CD4-positive, alpha-beta T cell treated with Interleukin-6 at 100 ng/mL for 8 hours (primary cell): Measurements from ENCODE around the gene CHRNA4.
"Not testable (repeated sequence)": the region's sequence is repeated elsewhere in the genome, so short reads cannot be mapped to it uniquely, and the experiment has no call there.

Source experiments
- DNase-seq: peaks from one replicate; pipeline ENCODE4 v3.0.0-alpha.2; 2020; ENCODE audit warnings: mixed read lengths, low spot score

The CHRNA4 gene

GRCh38 chr20:63397946-63398450, 36.8 kb upstream of the CHRNA4 start:
- DNase-seq: no peak

- DNase-seq: no peak
Observed at GRCh38 chr20:63397155-63397843, 36.1 kb upstream of the CHRNA4 start.

DNA sequence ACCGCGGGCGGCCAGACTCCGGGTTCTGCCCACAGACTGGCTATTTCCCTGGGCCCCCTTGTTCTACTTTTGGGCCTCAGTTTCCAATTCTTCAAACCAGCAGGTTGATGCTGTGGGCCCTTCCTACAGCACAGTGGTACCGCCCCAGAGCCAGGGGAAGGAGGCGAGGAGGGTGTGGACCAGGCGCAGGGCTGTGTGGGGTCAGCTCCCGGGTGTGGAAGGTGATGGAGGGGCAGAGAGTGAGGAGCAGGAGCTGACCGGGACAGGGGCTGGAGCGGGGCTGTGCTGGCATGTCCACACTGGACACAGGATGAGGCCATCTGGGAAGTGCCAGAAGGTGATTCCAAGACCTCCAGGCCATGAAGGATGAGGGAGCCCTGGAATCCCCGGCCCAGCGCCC, 35.2 kb upstream of the CHRNA4 start:
- no peak for DNase-seq

DNA sequence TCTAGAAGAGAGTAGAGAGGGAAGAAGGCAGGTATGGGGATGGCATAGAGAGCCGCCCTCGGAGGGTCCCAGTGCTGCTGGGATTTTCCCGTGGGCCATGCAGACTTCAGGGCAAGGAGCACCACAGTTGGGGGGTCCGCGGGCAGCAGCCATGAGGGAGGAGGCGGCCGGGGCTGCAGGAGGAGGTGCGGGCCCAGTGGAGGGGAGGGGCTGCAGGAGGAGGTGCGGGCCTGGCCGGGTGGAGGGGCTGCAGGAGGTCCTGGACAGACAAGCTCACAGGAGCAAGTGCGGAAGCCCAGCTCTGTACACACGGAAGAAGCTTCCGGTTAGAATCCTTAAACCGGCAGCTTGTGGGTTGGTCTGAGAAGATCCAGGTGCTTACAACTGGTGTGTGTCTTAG, 34.6 kb upstream of the CHRNA4 start:
- DNase-seq: no peak

DNA sequence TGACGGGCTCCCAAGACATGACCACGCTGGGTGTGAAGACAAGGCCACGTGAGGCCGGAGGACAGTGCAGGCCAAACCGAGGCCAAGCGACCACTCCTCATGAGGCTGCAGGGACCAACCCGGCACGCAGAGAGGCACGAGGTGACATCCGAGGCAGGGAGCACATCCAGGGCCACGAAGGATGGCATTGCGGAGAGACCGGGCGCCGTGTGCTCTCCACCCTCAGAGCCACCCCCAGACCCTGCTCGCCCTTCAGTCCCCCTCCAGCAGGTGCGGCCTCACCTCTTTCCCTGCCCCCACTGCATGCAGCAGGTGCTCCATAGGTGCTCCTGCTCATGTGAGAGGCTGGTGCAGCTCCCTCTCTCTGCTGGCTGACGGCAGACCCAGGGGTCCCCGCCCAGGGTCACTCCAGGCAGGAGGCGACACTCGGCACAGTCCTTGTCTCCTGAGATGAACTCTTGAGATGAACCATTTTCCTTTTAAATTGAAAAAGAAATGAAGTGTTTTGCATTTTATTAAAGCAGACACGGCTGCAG, 33.8 kb upstream of the CHRNA4 start:
- DNase-seq: no peak

GRCh38 chr20:63394069-63394919, 33.1 kb upstream of the CHRNA4 start:
- no peak for DNase-seq

DNA sequence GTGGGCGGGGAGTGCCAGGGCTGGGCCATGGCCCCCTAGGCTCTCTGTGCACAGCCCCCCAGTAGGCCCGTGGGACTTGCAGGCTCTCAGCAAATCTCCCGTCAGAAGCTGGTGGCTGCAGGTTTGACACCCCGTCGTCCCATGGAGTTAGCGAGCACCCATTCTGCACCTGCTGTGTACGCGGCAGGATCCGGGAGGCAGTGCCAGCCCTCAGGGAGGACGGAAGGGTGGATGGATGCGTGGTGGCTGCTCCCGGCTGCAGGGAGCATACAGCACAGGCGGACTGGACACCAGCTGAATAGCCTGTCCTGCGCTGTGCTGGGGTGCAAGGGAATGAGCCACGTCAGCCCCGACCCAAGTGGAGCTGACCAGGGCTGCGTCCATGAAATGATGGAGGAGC, 32.4 kb upstream of the CHRNA4 start:
- DNase-seq: no peak

- DNase-seq: no peak
Observed at GRCh38 chr20:63392465-63393365, 31.6 kb upstream of the CHRNA4 start.

DNA sequence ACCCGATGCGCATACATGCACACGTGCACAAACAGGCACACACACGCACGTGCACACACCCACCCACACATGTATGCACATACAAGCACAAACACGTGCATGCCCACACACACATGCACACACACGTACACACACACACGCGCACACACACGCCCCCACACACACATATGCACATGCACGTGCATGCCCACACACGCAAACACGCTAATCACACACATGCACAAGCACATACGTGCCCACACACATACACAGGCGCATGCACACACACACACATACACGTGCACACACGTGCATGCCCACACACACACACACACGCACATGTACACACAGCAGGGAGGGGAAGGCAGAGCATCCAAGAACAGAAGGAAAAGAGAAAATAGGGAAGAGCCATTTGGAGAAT, 26.8 kb upstream of the CHRNA4 start:
- DNase-seq: no peak

DNA sequence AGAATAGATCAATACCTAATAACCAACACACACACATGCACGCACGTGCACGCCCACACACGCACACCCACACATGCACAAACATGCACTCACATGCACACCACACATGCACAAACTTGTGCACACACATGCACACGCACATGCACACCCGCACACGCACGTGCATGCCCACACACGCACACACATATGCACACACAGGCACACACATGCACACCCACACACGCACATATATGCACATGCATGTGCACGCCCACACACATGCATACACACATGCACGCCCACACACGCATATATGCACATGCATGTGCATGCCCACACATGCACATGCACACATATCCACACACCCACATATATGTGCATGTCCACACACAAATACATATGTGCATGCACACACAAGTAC, 26.2 kb upstream of the CHRNA4 start:
- DNase-seq: no peak

GRCh38 chr20:63386491-63386890, 25.3 kb upstream of the CHRNA4 start:
- DNase-seq: no peak

DNA sequence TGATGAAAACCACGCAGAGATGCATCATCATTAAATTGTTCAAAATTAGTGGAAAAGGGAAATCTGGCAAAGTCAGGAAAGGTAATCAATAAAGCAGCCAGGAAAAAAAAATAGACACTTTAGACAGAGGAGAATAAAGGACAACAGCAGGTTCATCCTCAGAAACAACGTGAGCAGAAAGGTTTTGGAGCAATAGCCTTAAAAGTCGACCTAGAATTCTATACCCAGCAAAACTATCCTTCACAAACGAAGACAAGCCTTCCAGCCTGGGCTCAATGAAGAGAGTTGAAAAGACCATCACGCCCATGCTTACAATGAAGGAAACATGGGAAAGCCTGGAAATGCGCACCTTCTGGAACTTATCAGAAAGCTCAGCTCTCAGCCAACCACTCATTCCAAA, 24.7 kb upstream of the CHRNA4 start:
- DNase-seq: no peak

- no peak for DNase-seq
Observed at GRCh38 chr20:63384336-63384735, 23.2 kb upstream of the CHRNA4 start.

DNA sequence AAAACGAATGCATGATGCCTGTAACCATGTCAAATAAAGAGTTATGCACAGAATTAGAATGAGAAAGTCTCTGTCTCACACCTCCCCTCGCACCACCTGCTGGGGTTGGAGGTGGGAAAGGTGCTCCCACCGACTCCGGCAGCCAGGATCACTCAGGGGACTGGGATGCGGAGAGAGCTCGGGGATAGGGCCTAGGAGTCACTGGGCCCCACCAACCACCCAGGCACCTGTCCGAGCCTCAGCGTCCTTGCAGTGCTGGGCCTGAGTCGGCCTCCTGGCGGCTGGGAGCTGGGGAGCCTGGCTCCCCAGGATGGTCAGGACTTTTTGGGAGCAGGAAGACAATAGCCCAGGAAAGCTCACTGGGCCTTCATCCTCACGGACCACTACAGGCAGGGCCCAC, 22.4 kb upstream of the CHRNA4 start:
- DNase-seq: no peak

DNA sequence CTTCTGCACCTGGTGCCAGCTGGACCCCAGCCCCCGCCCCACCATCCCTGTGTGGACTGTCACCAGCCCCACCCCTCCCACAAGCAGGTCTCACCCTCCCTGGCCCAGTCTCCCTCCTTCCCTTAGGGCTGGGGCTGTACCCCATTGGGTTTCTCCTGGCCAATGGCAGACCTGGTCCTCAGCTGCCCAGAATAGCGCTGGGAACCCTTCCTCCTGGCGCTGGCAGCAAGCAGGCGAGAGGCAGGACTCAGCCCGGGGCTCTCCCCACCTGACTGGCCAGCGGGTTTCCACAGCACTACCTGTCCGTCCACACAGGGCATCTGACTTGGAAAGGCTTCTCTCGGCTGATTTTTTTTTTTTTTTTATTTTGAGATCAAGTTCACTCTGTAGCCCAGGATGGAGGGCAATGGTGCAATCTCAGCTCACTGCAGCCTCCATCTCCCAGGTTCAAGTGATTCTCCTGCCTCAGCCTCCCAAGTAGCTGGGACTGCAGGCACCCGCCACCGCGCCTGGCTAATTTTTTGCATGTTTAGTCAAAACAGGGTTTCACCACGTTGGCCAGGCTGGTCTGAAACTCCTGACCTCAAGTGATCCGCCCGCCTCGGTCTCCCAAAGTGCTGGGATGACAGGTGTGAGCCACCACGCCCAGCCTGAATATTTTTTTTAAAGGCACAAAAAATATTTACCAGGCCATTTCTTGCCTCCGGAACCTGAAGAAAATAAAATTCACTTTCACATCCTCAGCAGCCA, 21.6 kb upstream of the CHRNA4 start:
- DNase-seq: no peak

- peak; percentile 14 for DNase-seq
Observed at GRCh38 chr20:63381781-63382431, 20.8 kb upstream of the CHRNA4 start.

DNA sequence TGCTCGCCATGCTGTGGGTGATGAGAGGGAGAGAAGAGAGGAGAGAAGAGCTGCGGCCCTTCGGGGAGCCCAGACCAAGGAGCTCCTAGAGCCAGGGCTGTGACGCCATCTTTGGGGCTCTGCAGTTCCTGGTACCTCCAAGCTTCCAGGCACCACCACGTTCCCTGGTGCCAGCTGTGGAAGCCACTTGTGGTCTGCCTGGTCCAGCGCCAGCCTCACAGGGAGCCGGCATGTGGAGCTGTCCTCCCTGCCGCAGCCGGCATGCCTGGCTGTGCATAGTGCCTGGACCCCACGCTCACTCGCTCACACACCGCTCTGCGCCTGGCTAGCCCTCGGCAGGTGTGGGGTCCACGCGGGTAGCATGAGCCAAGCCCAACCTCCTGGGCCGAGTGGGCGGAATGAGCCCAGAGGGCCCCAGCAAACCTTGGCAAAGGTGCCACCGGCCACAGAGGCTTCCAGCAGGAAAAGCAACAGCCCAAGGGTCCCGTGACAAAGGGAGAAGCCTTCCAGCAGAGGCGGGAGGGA, 19.3 kb upstream of the CHRNA4 start:
- no peak for DNase-seq

DNA sequence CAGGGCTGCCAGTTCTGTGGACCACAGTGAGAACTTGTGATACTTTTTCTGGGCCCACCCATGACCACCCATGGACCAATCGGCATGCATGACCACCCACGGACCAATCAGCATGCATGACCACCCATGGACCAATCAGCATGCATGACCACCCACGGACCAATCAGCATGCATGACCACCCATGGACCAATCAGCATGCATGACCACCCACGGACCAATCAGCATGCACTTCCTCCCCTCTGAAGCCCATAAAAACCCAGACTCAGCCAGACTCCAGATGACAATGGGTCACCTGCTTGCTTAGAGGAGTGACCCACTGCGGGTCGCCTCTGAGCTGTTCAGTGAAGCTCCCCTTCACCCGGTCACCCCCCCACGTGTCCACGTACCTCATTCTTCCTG, 18.7 kb upstream of the CHRNA4 start:
- not testable (repeated sequence) for DNase-seq

GRCh38 chr20:63379296-63379695, 18.1 kb upstream of the CHRNA4 start:
- DNase-seq: no peak

- DNase-seq: no peak
Observed at GRCh38 chr20:63378626-63379025, 17.5 kb upstream of the CHRNA4 start.
